Pancreas (tissue), 10 donors: ENCODE data around the gene OBSCN. TPM values are rescaled to one million over a fixed set of nuclear protein-coding genes. Genes with fewer than 3 reads are reported as not detected.
A peak's percentile ranks its signal among the peaks of the same experiment; 100 is the strongest.

ENCODE experiments used
- ATAC-seq, 4 donors: fragments of 200-7000 bp; cut with Tn5 transposase; one replicate each; pipeline versions ENCODE4 v1.8.0 to v1.9.1; 2020; ENCODE audit warnings: mild to moderate bottlenecking in 4 of 4, moderate library complexity in 4 of 4
- DNase-seq, 6 donors: peaks; one replicate each; pipeline ENCODE4 v3.0.0-alpha.2; 2020
- FAIRE-seq: peaks from 2 replicates; lab custom pipeline; 2012; peaks lifted over from hg19 to GRCh38; lab: Jason Lieb, UNC
- H3K27ac ChIP-seq, 4 donors: fragments of 200-600 bp; sonication (generic); 1 replicate in 3 of 4; 2 replicates in 1 of 4; pipeline versions ENCODE4 v1.5.0 to v1.8.0; 2020
- H3K27me3 ChIP-seq, 4 donors: fragments of 200-600 bp; one replicate each; pipeline ENCODE4 v1.8.0; 2021
- H3K36me3 ChIP-seq, 3 donors: fragments of 200-600 bp; sonication (generic) in 1 of 3; one replicate each; pipeline versions ENCODE4 v1.5.0 to v1.8.0; 2020 to 2021
- H3K4me1 ChIP-seq, 3 donors: fragments of 200-600 bp; one replicate each; pipeline ENCODE4 v1.8.0; 2021
- H3K4me3 ChIP-seq, 4 donors: fragments of 200-600 bp; sonication (generic) in 2 of 4; one replicate each; pipeline versions ENCODE4 v1.5.0 to v1.8.0; 2020 to 2021
- H3K9me3 ChIP-seq, 4 donors: fragments of 200-600 bp; one replicate each; pipeline ENCODE4 v1.8.0; 2021
- CTCF ChIP-seq, 4 donors: fragments of 200-600 bp; sonication (generic) in 3 of 4; IDR thresholded peaks; one replicate each; pipeline versions ENCODE4 v1.5.0 to v1.8.0; 2021; ENCODE audit warnings: antibody characterized with exemption in 4 of 4
- WGBS, 2 donors: extraction: QIAGEN DNeasy Blood & Tissue Kit; methylation state at CpG; one replicate each; pipeline ENCODE4 v1.1.7; 2013; 5-methylcytosine and 5-hydroxymethylcytosine counted together
- intact Hi-C, 3 donors: fragments of 100-400 bp; cut with DNase I; formaldehyde crosslinking; loops; one replicate each; pipeline versions ENCODE4 v1.11.1 to v1.14.2; 2022
- polyA plus RNA-seq, 2 donors: library from polyadenylated mRNA; stranded (reverse); fragments of 200-250 nt; gene quantifications; one replicate each; pipeline ENCODE4 v1.2.3, GENCODE V29; 2013
- total RNA-seq, 6 donors: library from RNA; stranded (reverse); fragmentation: NEBNext Ultra II Directional in 4 of 6; extraction: Animal tissue kit (Norgen Biotek cat#: 25700) in 4 of 6; gene quantifications; one replicate each; pipeline versions ENCODE4 v1.2.1 to v1.2.4, GENCODE V29; 2021 to 2023
- donor health status: healthy with polysubstance abuse.
- donor health status: DM: no; HTN: no; CAD: no; lungs with moderate emphysema.
- donor health status: DM: no; HTN: no; CAD: no.
- donor health status: control.
- donor health status: control.
- donor health status: Bipolar disorder and iron deficiency.
- donor health status: DM: yes; HTN: yes; CAD: no.
- donor health status: DM: no; HTN: no; CAD: no.
- donor health status: DM: no; HTN: no; CAD: no.
- donor health status: DM: yes; HTN: yes; CAD: no.

Gene OBSCN
- total and polyA plus RNA-seq, 8 donors = 7.9 to 61.4 (median 11.3) TPM

DNA sequence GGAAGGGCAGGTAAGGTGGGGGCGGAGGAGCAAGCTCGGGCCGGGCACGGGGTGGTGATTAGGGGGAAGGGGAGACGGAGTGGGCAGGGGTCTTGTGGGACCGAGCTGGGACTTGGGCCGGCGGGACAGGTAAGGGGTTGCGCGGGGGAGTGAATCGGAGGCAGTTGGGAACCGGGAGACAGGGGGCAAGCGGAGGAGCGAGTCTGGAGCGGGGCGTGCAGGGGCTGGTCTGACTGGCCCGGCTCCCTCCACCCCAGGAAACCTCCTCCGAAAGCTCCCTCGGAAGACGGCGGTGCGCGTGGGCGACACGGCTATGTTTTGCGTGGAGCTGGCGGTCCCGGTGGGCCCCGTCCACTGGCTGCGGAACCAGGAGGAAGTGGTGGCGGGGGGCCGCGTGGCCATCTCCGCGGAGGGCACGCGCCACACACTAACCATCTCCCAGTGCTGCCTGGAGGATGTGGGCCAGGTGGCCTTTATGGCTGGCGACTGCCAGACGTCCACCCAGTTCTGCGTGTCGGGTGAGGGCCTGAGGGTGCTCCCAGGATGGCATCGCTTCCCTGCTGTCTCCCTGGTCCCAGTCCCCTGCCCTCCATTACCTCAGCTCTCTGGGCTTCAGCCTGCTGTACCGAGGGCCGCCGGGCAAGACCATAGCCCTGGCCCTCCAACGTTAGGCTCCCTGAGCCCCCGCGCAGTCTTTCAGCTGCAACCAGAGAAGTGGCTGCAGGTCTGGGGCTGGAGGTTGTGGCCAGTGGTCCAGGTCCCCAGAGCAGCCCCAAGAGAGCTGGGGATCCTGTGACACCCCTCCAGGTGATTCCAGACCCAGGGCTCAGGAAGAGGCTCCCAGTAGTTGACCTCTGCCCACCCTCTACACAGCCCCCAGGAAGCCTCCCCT, 6.3 kb downstream of the OBSCN start:
- H3K4me3 ChIP-seq = peak overlapping the region in 2 of 4 donors; percentile 37 to 53
- intact Hi-C loops = no loop called here
- no peaks in the 10 kb centered on the region for H3K9me3 ChIP-seq
- H3K4me1 ChIP-seq = no peaks in the 10 kb centered on the region
- H3K27ac ChIP-seq = no peak overlapping the region
- H3K36me3 ChIP-seq = no peaks in the 10 kb centered on the region
- FAIRE-seq (no peak), DNase-seq (peak in 1 of 6 donors; percentile 42), ATAC-seq (peak in 3 of 4 donors; percentile 1 to 10 (median 4))
- no peak for TF ChIP-seq CTCF (IDR thresholded peaks at IDR 0.05)
- H3K27me3 ChIP-seq = no peaks in the 10 kb centered on the region
- WGBS, 2 donors = 48 to 51% methylated on average over 48 of the region's 48 CpGs

- Histone ChIP-seq H3K27ac (no peak overlapping the region), H3K27me3 (no peaks in the 10 kb centered on the region)
- WGBS, 2 donors = 87 to 94% methylated on average over 23 of the region's 23 CpGs
These were observed 7.2 kb downstream of the OBSCN start for GRCh38 chr1:228214921-228215662.

GRCh38 chr1:228215663-228216116, 7.8 kb downstream of the OBSCN start:
- intact Hi-C loops = no loop called here
- H3K9me3 ChIP-seq = no peaks in the 10 kb centered on the region
- no peaks in the 10 kb centered on the region for H3K4me1 ChIP-seq
- DNase-seq (peak in 1 of 6 donors; percentile 68), ATAC-seq (no peak), FAIRE-seq (no peak)
- H3K27me3 ChIP-seq = no peaks in the 10 kb centered on the region
- H3K36me3 ChIP-seq = no peaks in the 10 kb centered on the region
- no peak overlapping the region for H3K27ac ChIP-seq
- H3K4me3 ChIP-seq = no peak overlapping the region
- TF ChIP-seq CTCF (IDR thresholded peaks at IDR 0.05) = no peak
- 92 to 95% methylated on average over 13 of the region's 13 CpGs for WGBS, 2 donors

More at GRCh38 chr1:228214921-228215662, 7.2 kb downstream of the OBSCN start:
- DNase-seq = peak in 1 of 6 donors; percentile 65
- no peaks in the 10 kb centered on the region for H3K36me3 ChIP-seq
- intact Hi-C loops = no loop called here
- no peak for TF ChIP-seq CTCF (IDR thresholded peaks at IDR 0.05)
- H3K9me3 ChIP-seq = no peaks in the 10 kb centered on the region
- no peak for FAIRE-seq
- no peaks in the 10 kb centered on the region for H3K4me1 ChIP-seq
- no peak for ATAC-seq
- no peak overlapping the region for H3K4me3 ChIP-seq

- TF ChIP-seq CTCF (IDR thresholded peaks at IDR 0.05) = no peak
- intact Hi-C loops = no loop called here
- Histone ChIP-seq H3K4me1 (no peaks in the 10 kb centered on the region), H3K4me3 (no peak overlapping the region), H3K27me3 (no peaks in the 10 kb centered on the region), H3K36me3 (no peaks in the 10 kb centered on the region), H3K27ac (no peak overlapping the region), H3K9me3 (no peaks in the 10 kb centered on the region)
- ATAC-seq = no peak
- 78 to 79% methylated on average over 53 of the region's 53 CpGs for WGBS, 2 donors
- FAIRE-seq = no peak
- DNase-seq = peak in 4 of 6 donors; percentile 36 to 72 (median 60)
These were observed 8.8 kb downstream of the OBSCN start for GRCh38 chr1:228216371-228217320.
